RWPE2 (cell line): Measurements from ENCODE around the gene FMC1.

Experiments
- ATAC-seq: fragments of 200-7000 bp; cut with Tn5 transposase; 3 replicates; pipeline ENCODE4 v1.9.1; 2021; ENCODE audit warnings: low read depth
- DNase-seq: peaks from one replicate; pipeline ENCODE4 v3.0.0-alpha.2; 2020; ENCODE audit warnings: low spot score
- H3K27ac ChIP-seq: fragments of 450-650 bp; 2 replicates; pipeline ENCODE4 v1.5.1; 2017; ENCODE audit warnings: mild to moderate bottlenecking; ENCODE audit not compliant: poor library complexity, severe bottlenecking
- H3K27me3 ChIP-seq: fragments of 250-450 bp; sonication (Bioruptor Pico); 2 replicates; pipeline ENCODE4 v1.5.1; 2021; ENCODE audit warnings: mild to moderate bottlenecking, moderate library complexity; ENCODE audit not compliant: insufficient read depth, poor library complexity, severe bottlenecking
- H3K36me3 ChIP-seq: fragments of 250-450 bp; sonication (Bioruptor Pico); 2 replicates; pipeline ENCODE4 v1.5.1; 2020; ENCODE audit warnings: low read depth, mild to moderate bottlenecking, moderate library complexity
- H3K4me1 ChIP-seq: fragments of 250-450 bp; sonication (Bioruptor Pico); 2 replicates; pipeline ENCODE4 v1.5.1; 2021; ENCODE audit warnings: mild to moderate bottlenecking, moderate library complexity; ENCODE audit not compliant: insufficient read depth, poor library complexity, severe bottlenecking
- H3K4me3 ChIP-seq: fragments of 250-450 bp; sonication (Bioruptor Pico); 2 replicates; pipeline ENCODE4 v1.5.1; 2021; ENCODE audit warnings: mild to moderate bottlenecking, moderate library complexity; ENCODE audit not compliant: severe bottlenecking
- H3K9me3 ChIP-seq: fragments of 250-450 bp; sonication (Bioruptor Pico); 2 replicates; pipeline ENCODE4 v1.5.1; 2021; ENCODE audit warnings: mild to moderate bottlenecking, moderate library complexity; ENCODE audit not compliant: severe bottlenecking
- CTCF ChIP-seq: fragments of 450-650 bp; IDR thresholded peaks from one replicate; pipeline ENCODE4 v1.5.1; 2017; ENCODE audit warnings: mild to moderate bottlenecking, moderate library complexity; ENCODE audit not compliant: poor library complexity, severe bottlenecking

FMC1 gene

GRCh38 chr7:139365336-139365735, 24.2 kb downstream of the FMC1 start:
- Histone ChIP-seq H3K4me3 (no peak overlapping the region), H3K27me3 (no peaks in the 10 kb centered on the region)

GRCh38 chr7:139366400-139366799, 25.3 kb downstream of the FMC1 start:
- no peaks in the 10 kb centered on the region for H3K27me3 ChIP-seq
- no peak for TF ChIP-seq CTCF
- DNase-seq: no peak
- peaks cover 39% of the 10 kb centered on the region for H3K4me1 ChIP-seq
- peaks cover 67% of the 10 kb centered on the region for H3K36me3 ChIP-seq
- H3K4me3 ChIP-seq: no peak overlapping the region
- no peak for ATAC-seq
- no peaks in the 10 kb centered on the region for H3K9me3 ChIP-seq
- no peak overlapping the region for H3K27ac ChIP-seq

More at GRCh38 chr7:139365336-139365735, 24.2 kb downstream of the FMC1 start:
- Histone ChIP-seq H3K4me1 (peaks cover 45% of the 10 kb centered on the region), H3K36me3 (peaks cover 74% of the 10 kb centered on the region), H3K9me3 (peaks cover 2% of the 10 kb centered on the region), H3K27ac (no peak overlapping the region)
- DNase-seq: no peak
- no peak for ATAC-seq
- TF ChIP-seq CTCF: no peak

- Histone ChIP-seq H3K27ac (no peak overlapping the region), H3K36me3 (peaks cover 67% of the 10 kb centered on the region), H3K4me3 (no peak overlapping the region), H3K4me1 (peaks cover 31% of the 10 kb centered on the region), H3K9me3 (no peaks in the 10 kb centered on the region), H3K27me3 (no peaks in the 10 kb centered on the region)
- no peak for TF ChIP-seq CTCF
- ATAC-seq (no peak), DNase-seq (no peak)
Observed at GRCh38 chr7:139367438-139368155, 26.5 kb downstream of the FMC1 start.

- Histone ChIP-seq H3K4me1 (peaks cover 25% of the 10 kb centered on the region), H3K36me3 (peaks cover 58% of the 10 kb centered on the region), H3K27ac (no peak overlapping the region), H3K4me3 (no peak overlapping the region), H3K9me3 (no peaks in the 10 kb centered on the region), H3K27me3 (no peaks in the 10 kb centered on the region)
- no peak for DNase-seq
- 0 out of 3 replicates have a peak, but pooled peaks have one; percentile 29 for ATAC-seq
- TF ChIP-seq CTCF: no peak
Observed at GRCh38 chr7:139370301-139370942, 29.3 kb downstream of the FMC1 start.

GRCh38 chr7:139370943-139371313, 29.8 kb downstream of the FMC1 start:
- Histone ChIP-seq H3K27ac (no peak overlapping the region), H3K4me3 (no peak overlapping the region), H3K9me3 (no peaks in the 10 kb centered on the region), H3K4me1 (peaks cover 20% of the 10 kb centered on the region), H3K36me3 (peaks cover 58% of the 10 kb centered on the region), H3K27me3 (no peaks in the 10 kb centered on the region)
- no peak for TF ChIP-seq CTCF
- ATAC-seq (no peak), DNase-seq (no peak)
